OCI-LY7 (cell line): Measurements from ENCODE around the gene TMEM200A. TPM values are rescaled to one million over a fixed set of nuclear protein-coding genes. Genes with fewer than 3 reads are reported as not detected.

ENCODE experiments used
- BruUV-seq: library from RNA; stranded (reverse); fragments of 400-500 nt; replicated peaks from 2 replicates; lab custom pipeline; 2021; lab: Mats Ljungman, UMichigan
- CTCF ChIA-PET: fragments of 300-600 bp; sonication (Branson Sonifier 250); formaldehyde crosslinking; loops from one replicate; lab custom pipeline; 2022; ENCODE audit warnings: antibody characterized with exemption; ENCODE audit not compliant: unreplicated experiment; lab: Charles Lee
- POLR2A ChIA-PET: fragments of 300-600 bp; sonication (Branson Sonifier 250); formaldehyde crosslinking; loops from one replicate; lab custom pipeline; 2022; ENCODE audit warnings: antibody characterized with exemption; lab: Charles Lee
- DNase-seq: peaks from one replicate; pipeline ENCODE4 v3.0.0-alpha.2; 2015; ENCODE audit warnings: low spot score
- H2AFZ ChIP-seq: fragments of 200-600 bp; sonication (generic), shearing (Covaris generic); 2 replicates; pipeline ENCODE4 v1.6.1; 2014; ENCODE audit warnings: mild to moderate bottlenecking, antibody characterized with exemption, low read length, moderate library complexity
- H3K27ac ChIP-seq: fragments of 200-600 bp; sonication (generic); 2 replicates; pipeline ENCODE4 v1.5.1; 2014; ENCODE audit warnings: mixed run types, low read depth, mild to moderate bottlenecking, moderate library complexity, low read length, inconsistent platforms; ENCODE audit not compliant: poor library complexity, severe bottlenecking
- H3K36me3 ChIP-seq: fragments of 200-600 bp; sonication (generic); 2 replicates; pipeline ENCODE4 v1.6.1; 2014; ENCODE audit warnings: mild to moderate bottlenecking, antibody characterized with exemption, low read length, moderate library complexity, mixed read lengths; ENCODE audit not compliant: insufficient read depth
- H3K4me1 ChIP-seq: fragments of 200-600 bp; sonication (generic); 2 replicates; pipeline ENCODE4 v1.5.1; 2014; ENCODE audit warnings: mild to moderate bottlenecking, low read length; ENCODE audit not compliant: insufficient read depth, poor library complexity, severe bottlenecking
- H3K4me2 ChIP-seq: fragments of 200-600 bp; sonication (generic); 2 replicates; pipeline ENCODE4 v1.6.1; 2014; ENCODE audit warnings: mild to moderate bottlenecking, low read length
- H3K4me3 ChIP-seq: fragments of 200-600 bp; sonication (generic); 2 replicates; pipeline ENCODE4 v1.5.1; 2014; ENCODE audit warnings: mild to moderate bottlenecking, low read depth, low read length; ENCODE audit not compliant: poor library complexity, severe bottlenecking
- H3K79me2 ChIP-seq: fragments of 200-600 bp; sonication (generic); 2 replicates; pipeline ENCODE4 v1.6.1; 2016; ENCODE audit warnings: low read depth, mild to moderate bottlenecking, low read length, moderate library complexity, mixed read lengths; ENCODE audit not compliant: insufficient read depth
- H3K9me2 ChIP-seq: fragments of 200-600 bp; sonication (generic); 2 replicates; pipeline ENCODE4 v1.6.1; 2016; ENCODE audit warnings: mild to moderate bottlenecking, low read length, mixed read lengths; ENCODE audit not compliant: insufficient read depth
- H3K9me3 ChIP-seq: fragments of 200-600 bp; sonication (generic); 2 replicates; pipeline ENCODE4 v1.6.1; 2014; ENCODE audit warnings: mild to moderate bottlenecking, mixed run types, low read length, mixed read lengths
- H4K20me1 ChIP-seq: fragments of 200-600 bp; sonication (generic); 2 replicates; pipeline ENCODE4 v1.6.1; 2014; ENCODE audit warnings: mild to moderate bottlenecking, antibody characterized with exemption, low read length, moderate library complexity, mixed read lengths; ENCODE audit not compliant: insufficient read depth
- CTCF ChIP-seq: fragments of 200-600 bp; sonication (generic); conservative IDR thresholded peaks from 2 replicates; pipeline ENCODE4 v1.5.1; 2014; ENCODE audit warnings: mild to moderate bottlenecking, antibody characterized with exemption, low read length, moderate library complexity, mixed read lengths
- EZH2phosphoT487 ChIP-seq: fragments of 200-600 bp; sonication (generic); IDR thresholded peaks from 2 replicates; pipeline ENCODE4 v1.6.1; 2018; ENCODE audit warnings: low read depth, borderline replicate concordance, mild to moderate bottlenecking, mixed run types, antibody characterized with exemption, low read length, moderate library complexity, mixed read lengths
- intact Hi-C: fragments of 100-400 bp; cut with micrococcal nuclease; formaldehyde crosslinking; loops from one replicate; pipeline ENCODE4 v1.10.0; 2022; ENCODE audit not compliant: unreplicated experiment
- total RNA-seq, 2 experiments: library from RNA; depleted of rRNA in 1 of 2; stranded (reverse); fragments of >200 nt in 1 of 2; shearing (Covaris generic) in 1 of 2; gene quantifications; 2 replicates each; pipeline ENCODE4 v1.2.3, GENCODE V29; 2014 to 2022

TMEM200A gene
- total RNA-seq, 2 experiments from 2014 or later = not detected

GRCh38 chr6:130379223-130379622, 13.4 kb downstream of the TMEM200A start:
- no peak for TF ChIP-seq CTCF
- TF ChIP-seq EZH2phosphoT487 = no peak
- no peak overlapping the region for H3K27ac ChIP-seq
- no peak for DNase-seq
- H2AFZ ChIP-seq = no peak overlapping the region
- no peaks in the 10 kb centered on the region for H3K9me3 ChIP-seq
- H3K4me2 ChIP-seq = no peak overlapping the region
- POLR2A ChIA-PET = no interaction called here
- no peak overlapping the region for H3K4me3 ChIP-seq
- BruUV-seq = no TSS peak
- H3K79me2 ChIP-seq = no peaks in the 10 kb centered on the region
- CTCF ChIA-PET = no interaction called here
- no peaks in the 10 kb centered on the region for H3K36me3 ChIP-seq
- H3K9me2 ChIP-seq = no peaks in the 10 kb centered on the region
- H4K20me1 ChIP-seq = no peaks in the 10 kb centered on the region
- intact Hi-C loops = no loop called here
- no peaks in the 10 kb centered on the region for H3K4me1 ChIP-seq

GRCh38 chr6:130381012-130381411, 15.2 kb downstream of the TMEM200A start:
- H3K36me3 ChIP-seq = no peaks in the 10 kb centered on the region

More at GRCh38 chr6:130381012-130381411, 15.2 kb downstream of the TMEM200A start:
- intact Hi-C loops = no loop called here
- Histone ChIP-seq H3K4me2 (no peak overlapping the region), H3K9me2 (no peaks in the 10 kb centered on the region), H3K9me3 (no peaks in the 10 kb centered on the region), H2AFZ (no peak overlapping the region), H3K27ac (no peak overlapping the region), H3K4me3 (no peak overlapping the region), H3K4me1 (no peaks in the 10 kb centered on the region), H3K79me2 (no peaks in the 10 kb centered on the region), H4K20me1 (no peaks in the 10 kb centered on the region)
- ChIA-PET POLR2A (no interaction called here), CTCF (no interaction called here)
- no peak for DNase-seq
- no TSS peak for BruUV-seq
- no peak for TF ChIP-seq CTCF
- TF ChIP-seq EZH2phosphoT487 = no peak
